Sigmoid colon (tissue), 4 donors: ENCODE results near the gene ZFX.

ENCODE experiments used
- CTCF ChIP-seq, 4 experiments: fragments of 450-650 bp in 3 of 4; fragments of 200-600 bp in 1 of 4; IDR thresholded peaks; one replicate each; pipeline ENCODE4 v1.5.1; 2016 to 2019; ENCODE audit warnings: antibody characterized with exemption in 4 of 4, mild to moderate bottlenecking in 3 of 4, moderate library complexity in 2 of 4
- EP300 ChIP-seq, 4 donors: sonication (generic); formaldehyde crosslinking; IDR thresholded peaks; one replicate each; pipeline ENCODE4 v1.6.1; 2017; ENCODE audit warnings: antibody characterized with exemption in 4 of 4
- POLR2A ChIP-seq, 2 donors: fragments of 450-650 bp; IDR thresholded peaks; one replicate each; pipeline ENCODE4 v1.6.1; 2016; ENCODE audit warnings: antibody characterized with exemption in 2 of 2, mild to moderate bottlenecking in 2 of 2, moderate library complexity in 2 of 2
- POLR2AphosphoS5 ChIP-seq, 4 donors: sonication (generic); formaldehyde crosslinking; IDR thresholded peaks; one replicate each; pipeline ENCODE4 v1.6.1; 2017; ENCODE audit warnings: antibody characterized with exemption in 4 of 4

- TF ChIP-seq CTCF (IDR thresholded peaks at IDR 0.05) (no peak), POLR2A (IDR thresholded peaks at IDR 0.05) (no peak), EP300 (IDR thresholded peaks at IDR 0.05) (no peak), POLR2AphosphoS5 (IDR thresholded peaks at IDR 0.05) (no peak)
Observed at GRCh38 chrX:24216037-24216436, 66.5 kb downstream of the ZFX start.
